HepG2 (cell line): ENCODE measurements around the gene GTPBP6. TPM values are rescaled to one million over a fixed set of nuclear protein-coding genes. Genes with fewer than 3 reads are reported as not detected.

Experiments used
- AKAP8 ChIP-seq: sonication (generic); formaldehyde crosslinking; IDR thresholded peaks from 2 replicates; pipeline ENCODE4 v1.5.1; 2020; ENCODE audit warnings: mild to moderate bottlenecking, missing genetic modification reagents
- HNF4G ChIP-seq, 2 experiments: sonication (generic) in 1 of 2; formaldehyde crosslinking in 1 of 2; IDR thresholded peaks; 2 replicates each; pipeline versions ENCODE4 v1.4.0 to v1.6.1; 2011 to 2020; ENCODE audit warnings: borderline replicate concordance in 2 of 2, low read depth in 2 of 2, mild to moderate bottlenecking in 2 of 2, low read length in 1 of 2, missing genetic modification reagents in 1 of 2, moderate library complexity in 1 of 2
- KDM1A ChIP-seq: IDR thresholded peaks from 2 replicates; pipeline ENCODE4 v1.6.1; 2016; ENCODE audit warnings: missing compliant biosample characterization
- MYNN ChIP-seq: sonication (generic); formaldehyde crosslinking; IDR thresholded peaks from 2 replicates; pipeline ENCODE4 v1.4.0; 2020; ENCODE audit warnings: mild to moderate bottlenecking, low read depth, missing genetic modification reagents
- NR2F2 ChIP-seq: IDR thresholded peaks from 2 replicates; pipeline ENCODE4 v1.6.1; 2012; ENCODE audit warnings: low read depth, inconsistent platforms, borderline replicate concordance
- PRPF4 ChIP-seq: fragments of 200-400 bp; formaldehyde crosslinking; IDR thresholded peaks from 2 replicates; pipeline ENCODE4 v1.6.1; 2016; ENCODE audit warnings: low read length, low read depth; ENCODE audit not compliant: poor library complexity, severe bottlenecking
- RBM39 ChIP-seq: fragments of 200-400 bp; formaldehyde crosslinking; IDR thresholded peaks from one replicate; pipeline ENCODE4 v1.6.1; 2018; ENCODE audit warnings: antibody characterized with exemption, mild to moderate bottlenecking, low read depth, low read length; ENCODE audit not compliant: poor library complexity, severe bottlenecking
- SP4 ChIP-seq: sonication (generic); formaldehyde crosslinking; IDR thresholded peaks from 2 replicates; pipeline ENCODE4 v1.8.1; 2023; ENCODE audit warnings: mild to moderate bottlenecking, missing genetic modification reagents
- ZNF563 ChIP-seq: sonication (generic); formaldehyde crosslinking; IDR thresholded peaks from 2 replicates; pipeline ENCODE4 v1.8.0; 2022; ENCODE audit warnings: mild to moderate bottlenecking, moderate library complexity, missing genetic modification reagents
- ZNF775 ChIP-seq: sonication (generic); formaldehyde crosslinking; IDR thresholded peaks from 2 replicates; pipeline ENCODE4 v1.4.0; 2020; ENCODE audit warnings: missing genetic modification reagents, mild to moderate bottlenecking, moderate library complexity, borderline replicate concordance
- polyA plus RNA-seq, 8 experiments: library from polyadenylated mRNA; depleted of rRNA in 3 of 8; stranded (reverse) in 7 of 8; unstranded in 1 of 8; fragments of >200 nt; fragmentation: Illumina TruSeq in 4 of 8; extraction: Trizol in 4 of 8; gene quantifications; 2 replicates each; pipeline versions ENCODE4 v1.2.1 to v1.2.3, GENCODE V29; 2011 to 2016; ENCODE audit warnings: low read depth in 4 of 8, missing spikeins in 1 of 8, mixed read lengths in 1 of 8; ENCODE audit not compliant: insufficient read depth in 1 of 8
- total RNA-seq, 5 experiments: library from RNA; depleted of rRNA; stranded (reverse); fragments of >200 nt; fragmentation: Illumina TruSeq; extraction: Trizol; gene quantifications; 2 replicates each; pipeline ENCODE4 v1.2.3, GENCODE V29; 2016; ENCODE audit warnings: low read depth in 1 of 5
- TF ChIP-seq, protein P1 (sequence below): sonication (generic); formaldehyde crosslinking; IDR thresholded peaks from 2 replicates; pipeline ENCODE4 v1.4.0; 2020; ENCODE audit warnings: missing genetic modification reagents, borderline replicate concordance
- TF ChIP-seq, protein P2 (sequence below): sonication (generic); formaldehyde crosslinking; IDR thresholded peaks from one replicate; pipeline ENCODE4 v1.5.1; 2020; ENCODE audit warnings: mild to moderate bottlenecking, missing genetic modification reagents; ENCODE audit errors: not compliant biosample characterization
- TF ChIP-seq, protein P3 (sequence below): sonication (generic); formaldehyde crosslinking; IDR thresholded peaks from 2 replicates; pipeline ENCODE4 v1.5.1; 2020; ENCODE audit warnings: mild to moderate bottlenecking, moderate library complexity, missing genetic modification reagents
- TF ChIP-seq, protein P4 (sequence below): sonication (generic); formaldehyde crosslinking; IDR thresholded peaks from 2 replicates; pipeline ENCODE4 v1.4.0; 2020; ENCODE audit warnings: low read depth, mild to moderate bottlenecking, missing genetic modification reagents

The GTPBP6 gene
- total and polyA plus RNA-seq, 2 of the 13 experiments (the other 11 are each of a cell fraction or from before 2014, with no cell fraction given): 20.2 to 39.6 TPM

DNA sequence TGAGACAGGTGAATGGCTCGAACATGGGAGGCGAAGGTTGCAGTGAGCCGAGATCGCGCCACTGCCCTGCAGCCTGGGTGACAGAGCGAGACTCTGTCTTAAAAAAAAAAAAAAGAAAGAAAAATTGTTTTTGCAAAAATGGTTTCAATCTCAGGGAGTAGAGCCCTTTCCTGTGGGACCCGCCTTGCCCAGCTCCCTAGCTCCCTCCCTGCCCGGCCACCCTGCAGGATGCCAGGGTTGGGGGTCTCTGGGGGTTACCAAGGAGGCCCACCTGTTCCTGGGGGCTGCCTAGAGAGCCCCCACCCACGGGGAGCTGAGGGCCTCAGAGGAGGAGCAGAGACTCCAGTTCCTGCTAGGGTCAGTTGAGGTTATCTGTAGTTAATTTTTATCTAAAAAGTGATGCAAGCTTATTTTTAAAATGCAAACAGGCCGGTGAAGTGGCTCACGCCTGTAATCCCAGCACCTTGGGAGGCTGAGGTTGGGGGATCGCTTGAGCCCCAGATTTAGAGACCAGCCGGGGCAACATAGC lies 56.2 kb downstream of the GTPBP6 start (continued):
- TF ChIP-seq, protein P1, sequence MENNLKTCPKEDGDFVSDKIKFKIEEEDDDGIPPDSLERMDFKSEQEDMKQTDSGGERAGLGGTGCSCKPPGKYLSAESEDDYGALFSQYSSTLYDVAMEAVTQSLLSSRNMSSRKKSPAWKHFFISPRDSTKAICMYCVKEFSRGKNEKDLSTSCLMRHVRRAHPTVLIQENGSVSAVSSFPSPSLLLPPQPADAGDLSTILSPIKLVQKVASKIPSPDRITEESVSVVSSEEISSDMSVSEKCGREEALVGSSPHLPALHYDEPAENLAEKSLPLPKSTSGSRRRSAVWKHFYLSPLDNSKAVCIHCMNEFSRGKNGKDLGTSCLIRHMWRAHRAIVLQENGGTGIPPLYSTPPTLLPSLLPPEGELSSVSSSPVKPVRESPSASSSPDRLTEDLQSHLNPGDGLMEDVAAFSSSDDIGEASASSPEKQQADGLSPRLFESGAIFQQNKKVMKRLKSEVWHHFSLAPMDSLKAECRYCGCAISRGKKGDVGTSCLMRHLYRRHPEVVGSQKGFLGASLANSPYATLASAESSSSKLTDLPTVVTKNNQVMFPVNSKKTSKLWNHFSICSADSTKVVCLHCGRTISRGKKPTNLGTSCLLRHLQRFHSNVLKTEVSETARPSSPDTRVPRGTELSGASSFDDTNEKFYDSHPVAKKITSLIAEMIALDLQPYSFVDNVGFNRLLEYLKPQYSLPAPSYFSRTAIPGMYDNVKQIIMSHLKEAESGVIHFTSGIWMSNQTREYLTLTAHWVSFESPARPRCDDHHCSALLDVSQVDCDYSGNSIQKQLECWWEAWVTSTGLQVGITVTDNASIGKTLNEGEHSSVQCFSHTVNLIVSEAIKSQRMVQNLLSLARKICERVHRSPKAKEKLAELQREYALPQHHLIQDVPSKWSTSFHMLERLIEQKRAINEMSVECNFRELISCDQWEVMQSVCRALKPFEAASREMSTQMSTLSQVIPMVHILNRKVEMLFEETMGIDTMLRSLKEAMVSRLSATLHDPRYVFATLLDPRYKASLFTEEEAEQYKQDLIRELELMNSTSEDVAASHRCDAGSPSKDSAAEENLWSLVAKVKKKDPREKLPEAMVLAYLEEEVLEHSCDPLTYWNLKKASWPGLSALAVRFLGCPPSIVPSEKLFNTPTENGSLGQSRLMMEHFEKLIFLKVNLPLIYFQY (CRISPR knock-in tag): no peak
- TF ChIP-seq NR2F2 (no peak), ZNF775 (CRISPR knock-in tag) (no peak), RBM39 (peak; percentile 52), HNF4G (IDR thresholded peaks at IDR 0.05; ENCODE audit: borderline replicate concordance, low read depth, low read length) (no peak), HNF4G (CRISPR knock-in tag; IDR thresholded peaks at IDR 0.05; ENCODE audit: borderline replicate concordance, low read depth) (no peak), MYNN (CRISPR knock-in tag) (no peak), ZNF563 (CRISPR knock-in tag) (no peak), PRPF4 (no peak), SP4 (no peak), AKAP8 (CRISPR knock-in tag) (no peak), KDM1A (no peak)
- TF ChIP-seq, protein P2, sequence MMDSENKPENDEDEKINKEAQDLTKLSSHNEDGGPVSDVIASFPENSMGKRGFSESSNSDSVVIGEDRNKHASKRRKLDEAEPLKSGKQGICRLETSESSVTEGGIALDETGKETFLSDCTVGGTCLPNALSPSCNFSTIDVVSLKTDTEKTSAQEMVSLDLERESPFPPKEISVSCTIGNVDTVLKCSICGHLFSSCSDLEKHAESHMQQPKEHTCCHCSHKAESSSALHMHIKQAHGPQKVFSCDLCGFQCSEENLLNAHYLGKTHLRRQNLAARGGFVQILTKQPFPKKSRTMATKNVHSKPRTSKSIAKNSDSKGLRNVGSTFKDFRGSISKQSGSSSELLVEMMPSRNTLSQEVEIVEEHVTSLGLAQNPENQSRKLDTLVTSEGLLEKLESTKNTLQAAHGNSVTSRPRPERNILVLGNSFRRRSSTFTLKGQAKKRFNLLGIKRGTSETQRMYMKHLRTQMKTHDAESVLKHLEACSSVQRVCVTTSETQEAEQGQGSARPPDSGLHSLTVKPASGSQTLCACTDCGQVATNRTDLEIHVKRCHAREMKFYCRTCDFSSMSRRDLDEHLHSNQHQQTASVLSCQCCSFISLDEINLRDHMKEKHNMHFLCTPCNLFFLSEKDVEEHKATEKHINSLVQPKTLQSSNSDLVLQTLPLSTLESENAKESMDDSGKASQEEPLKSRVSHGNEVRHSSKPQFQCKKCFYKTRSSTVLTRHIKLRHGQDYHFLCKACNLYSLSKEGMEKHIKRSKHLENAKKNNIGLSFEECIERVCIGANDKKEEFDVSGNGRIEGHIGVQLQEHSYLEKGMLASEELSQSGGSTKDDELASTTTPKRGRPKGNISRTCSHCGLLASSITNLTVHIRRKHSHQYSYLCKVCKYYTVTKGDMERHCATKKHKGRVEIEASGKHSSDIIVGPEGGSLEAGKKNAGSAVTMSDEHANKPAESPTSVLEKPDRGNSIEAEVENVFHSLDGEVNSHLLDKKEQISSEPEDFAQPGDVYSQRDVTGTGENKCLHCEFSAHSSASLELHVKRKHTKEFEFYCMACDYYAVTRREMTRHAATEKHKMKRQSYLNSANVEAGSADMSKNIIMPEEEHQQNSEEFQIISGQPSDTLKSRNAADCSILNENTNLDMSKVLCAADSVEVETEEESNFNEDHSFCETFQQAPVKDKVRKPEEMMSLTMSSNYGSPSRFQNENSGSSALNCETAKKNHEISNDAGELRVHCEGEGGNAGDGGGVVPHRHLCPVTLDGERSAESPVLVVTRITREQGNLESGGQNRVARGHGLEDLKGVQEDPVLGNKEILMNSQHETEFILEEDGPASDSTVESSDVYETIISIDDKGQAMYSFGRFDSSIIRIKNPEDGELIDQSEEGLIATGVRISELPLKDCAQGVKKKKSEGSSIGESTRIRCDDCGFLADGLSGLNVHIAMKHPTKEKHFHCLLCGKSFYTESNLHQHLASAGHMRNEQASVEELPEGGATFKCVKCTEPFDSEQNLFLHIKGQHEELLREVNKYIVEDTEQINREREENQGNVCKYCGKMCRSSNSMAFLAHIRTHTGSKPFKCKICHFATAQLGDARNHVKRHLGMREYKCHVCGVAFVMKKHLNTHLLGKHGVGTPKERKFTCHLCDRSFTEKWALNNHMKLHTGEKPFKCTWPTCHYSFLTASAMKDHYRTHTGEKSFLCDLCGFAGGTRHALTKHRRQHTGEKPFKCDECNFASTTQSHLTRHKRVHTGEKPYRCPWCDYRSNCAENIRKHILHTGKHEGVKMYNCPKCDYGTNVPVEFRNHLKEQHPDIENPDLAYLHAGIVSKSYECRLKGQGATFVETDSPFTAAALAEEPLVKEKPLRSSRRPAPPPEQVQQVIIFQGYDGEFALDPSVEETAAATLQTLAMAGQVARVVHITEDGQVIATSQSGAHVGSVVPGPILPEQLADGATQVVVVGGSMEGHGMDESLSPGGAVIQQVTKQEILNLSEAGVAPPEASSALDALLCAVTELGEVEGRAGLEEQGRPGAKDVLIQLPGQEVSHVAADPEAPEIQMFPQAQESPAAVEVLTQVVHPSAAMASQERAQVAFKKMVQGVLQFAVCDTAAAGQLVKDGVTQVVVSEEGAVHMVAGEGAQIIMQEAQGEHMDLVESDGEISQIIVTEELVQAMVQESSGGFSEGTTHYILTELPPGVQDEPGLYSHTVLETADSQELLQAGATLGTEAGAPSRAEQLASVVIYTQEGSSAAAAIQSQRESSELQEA (CRISPR knock-in tag): no peak
- TF ChIP-seq, protein P3, sequence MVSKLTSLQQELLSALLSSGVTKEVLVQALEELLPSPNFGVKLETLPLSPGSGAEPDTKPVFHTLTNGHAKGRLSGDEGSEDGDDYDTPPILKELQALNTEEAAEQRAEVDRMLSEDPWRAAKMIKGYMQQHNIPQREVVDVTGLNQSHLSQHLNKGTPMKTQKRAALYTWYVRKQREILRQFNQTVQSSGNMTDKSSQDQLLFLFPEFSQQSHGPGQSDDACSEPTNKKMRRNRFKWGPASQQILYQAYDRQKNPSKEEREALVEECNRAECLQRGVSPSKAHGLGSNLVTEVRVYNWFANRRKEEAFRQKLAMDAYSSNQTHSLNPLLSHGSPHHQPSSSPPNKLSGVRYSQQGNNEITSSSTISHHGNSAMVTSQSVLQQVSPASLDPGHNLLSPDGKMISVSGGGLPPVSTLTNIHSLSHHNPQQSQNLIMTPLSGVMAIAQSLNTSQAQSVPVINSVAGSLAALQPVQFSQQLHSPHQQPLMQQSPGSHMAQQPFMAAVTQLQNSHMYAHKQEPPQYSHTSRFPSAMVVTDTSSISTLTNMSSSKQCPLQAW (CRISPR knock-in tag): peak; percentile 92
- TF ChIP-seq, protein P4, sequence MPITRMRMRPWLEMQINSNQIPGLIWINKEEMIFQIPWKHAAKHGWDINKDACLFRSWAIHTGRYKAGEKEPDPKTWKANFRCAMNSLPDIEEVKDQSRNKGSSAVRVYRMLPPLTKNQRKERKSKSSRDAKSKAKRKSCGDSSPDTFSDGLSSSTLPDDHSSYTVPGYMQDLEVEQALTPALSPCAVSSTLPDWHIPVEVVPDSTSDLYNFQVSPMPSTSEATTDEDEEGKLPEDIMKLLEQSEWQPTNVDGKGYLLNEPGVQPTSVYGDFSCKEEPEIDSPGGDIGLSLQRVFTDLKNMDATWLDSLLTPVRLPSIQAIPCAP (CRISPR knock-in tag): no peak
